Vagina (tissue), 2 donors: ENCODE results near the gene APLF. TPM values are rescaled to one million over a fixed set of nuclear protein-coding genes. Genes with fewer than 3 reads are reported as not detected.

Experiments
- DNase-seq, 2 donors: peaks; one replicate each; pipeline ENCODE4 v3.0.0-alpha.2; 2017; ENCODE audit errors: extremely low spot score in 2 of 2
- H3K27ac ChIP-seq: fragments of 200-600 bp; sonication (generic); one replicate; pipeline ENCODE4 v1.5.1; 2019
- H3K27me3 ChIP-seq: fragments of 200-600 bp; sonication (generic); one replicate; pipeline ENCODE4 v1.5.1; 2019
- H3K36me3 ChIP-seq, 2 donors: fragments of 200-600 bp; sonication (generic); one replicate each; pipeline ENCODE4 v1.5.1; 2017 to 2019
- H3K4me1 ChIP-seq: fragments of 200-600 bp; sonication (generic); one replicate; pipeline ENCODE4 v1.5.1; 2019
- H3K4me3 ChIP-seq, 2 donors: fragments of 200-600 bp; sonication (generic); 1 replicate in 1 of 2; 2 replicates in 1 of 2; pipeline ENCODE4 v1.5.1; 2016 to 2019
- H3K9me3 ChIP-seq: fragments of 200-600 bp; sonication (generic); one replicate; pipeline ENCODE4 v1.5.1; 2019
- CTCF ChIP-seq, 3 experiments: fragments of 450-650 bp in 2 of 3; fragments of 200-600 bp in 1 of 3; sonication (generic) in 1 of 3; IDR thresholded peaks; one replicate each; pipeline ENCODE4 v1.5.1; 2017 to 2019; ENCODE audit warnings: antibody characterized with exemption in 3 of 3, mild to moderate bottlenecking in 2 of 3, moderate library complexity in 2 of 3
- POLR2A ChIP-seq, 2 donors: fragments of 450-650 bp; IDR thresholded peaks; one replicate each; pipeline ENCODE4 v1.6.1; 2017; ENCODE audit warnings: antibody characterized with exemption in 2 of 2, mild to moderate bottlenecking in 2 of 2, moderate library complexity in 2 of 2
- POLR2AphosphoS5 ChIP-seq, 2 donors: sonication (generic); formaldehyde crosslinking; IDR thresholded peaks; one replicate each; pipeline ENCODE4 v1.9.0; 2017; ENCODE audit warnings: antibody characterized with exemption in 2 of 2, mild to moderate bottlenecking in 2 of 2, low read depth in 1 of 2; ENCODE audit not compliant: insufficient read depth in 1 of 2
- intact Hi-C: fragments of 100-400 bp; cut with DNase I; formaldehyde crosslinking; loops from one replicate; pipeline ENCODE4 v1.15.1; 2023
- total RNA-seq: library from RNA; depleted of rRNA; stranded (reverse); fragments of >200 nt; gene quantifications from one replicate; pipeline ENCODE4 v1.2.3, GENCODE V29; 2016

APLF gene
- total RNA-seq, 1 donor from 2014 or later: 18.7 TPM

- Histone ChIP-seq H3K27ac (no peak overlapping the region), H3K4me1 (no peaks in the 10 kb centered on the region), H3K27me3 (no peaks in the 10 kb centered on the region), H3K4me3 (no peak overlapping the region), H3K36me3 (no peaks in the 10 kb centered on the region), H3K9me3 (no peaks in the 10 kb centered on the region)
- no peak for TF ChIP-seq POLR2AphosphoS5 (IDR thresholded peaks at IDR 0.05; ENCODE audit: insufficient read depth in 1 of 2, low read depth in 1 of 2)
- TF ChIP-seq POLR2A (IDR thresholded peaks at IDR 0.05): no peak
- TF ChIP-seq CTCF (IDR thresholded peaks at IDR 0.05): no peak
- DNase-seq: no peak
- intact Hi-C loops: no loop called here
Observed at GRCh38 chr2:68577183-68577582, 109.8 kb downstream of the APLF start.

GRCh38 chr2:68579689-68580088 is 112.3 kb downstream of the APLF start:
- no peaks in the 10 kb centered on the region for H3K27me3 ChIP-seq
- no peak for DNase-seq
- no peak for TF ChIP-seq POLR2A (IDR thresholded peaks at IDR 0.05)
- TF ChIP-seq CTCF (IDR thresholded peaks at IDR 0.05): no peak
- TF ChIP-seq POLR2AphosphoS5 (IDR thresholded peaks at IDR 0.05; ENCODE audit: insufficient read depth in 1 of 2, low read depth in 1 of 2): no peak
- no peak overlapping the region for H3K27ac ChIP-seq
- H3K4me3 ChIP-seq: no peak overlapping the region
- no peaks in the 10 kb centered on the region for H3K9me3 ChIP-seq
- no peaks in the 10 kb centered on the region for H3K36me3 ChIP-seq
- H3K4me1 ChIP-seq: no peaks in the 10 kb centered on the region
- intact Hi-C loops: no loop called here

GRCh38 chr2:68588589-68588988 is 121.2 kb downstream of the APLF start:
- TF ChIP-seq POLR2AphosphoS5 (IDR thresholded peaks at IDR 0.05; ENCODE audit: insufficient read depth in 1 of 2, low read depth in 1 of 2) (no peak), CTCF (IDR thresholded peaks at IDR 0.05) (no peak), POLR2A (IDR thresholded peaks at IDR 0.05) (no peak)
- H3K27ac ChIP-seq: no peak overlapping the region
- no peaks in the 10 kb centered on the region for H3K4me1 ChIP-seq
- no peaks in the 10 kb centered on the region for H3K36me3 ChIP-seq
- no peak for DNase-seq
- intact Hi-C loops: no loop called here
- no peaks in the 10 kb centered on the region for H3K27me3 ChIP-seq
- H3K9me3 ChIP-seq: no peaks in the 10 kb centered on the region
- H3K4me3 ChIP-seq: no peak overlapping the region

GRCh38 chr2:68589963-68590362 is 122.6 kb downstream of the APLF start:
- intact Hi-C loops: no loop called here
- TF ChIP-seq POLR2AphosphoS5 (IDR thresholded peaks at IDR 0.05; ENCODE audit: insufficient read depth in 1 of 2, low read depth in 1 of 2) (no peak), CTCF (IDR thresholded peaks at IDR 0.05) (no peak), POLR2A (IDR thresholded peaks at IDR 0.05) (no peak)
- H3K27ac ChIP-seq: no peak overlapping the region
- no peaks in the 10 kb centered on the region for H3K27me3 ChIP-seq
- no peak for DNase-seq
- no peak overlapping the region for H3K4me3 ChIP-seq
- no peaks in the 10 kb centered on the region for H3K4me1 ChIP-seq
- H3K36me3 ChIP-seq: no peaks in the 10 kb centered on the region
- no peaks in the 10 kb centered on the region for H3K9me3 ChIP-seq

GRCh38 chr2:68590702-68591101 is 123.3 kb downstream of the APLF start:
- TF ChIP-seq POLR2AphosphoS5 (IDR thresholded peaks at IDR 0.05; ENCODE audit: insufficient read depth in 1 of 2, low read depth in 1 of 2) (no peak), CTCF (IDR thresholded peaks at IDR 0.05) (no peak), POLR2A (IDR thresholded peaks at IDR 0.05) (no peak)
- intact Hi-C loops: no loop called here
- no peak overlapping the region for H3K4me3 ChIP-seq
- no peaks in the 10 kb centered on the region for H3K27me3 ChIP-seq
- H3K9me3 ChIP-seq: no peaks in the 10 kb centered on the region
- no peak for DNase-seq
- H3K27ac ChIP-seq: no peak overlapping the region
- H3K4me1 ChIP-seq: no peaks in the 10 kb centered on the region
- H3K36me3 ChIP-seq: no peaks in the 10 kb centered on the region
